ENCODE measurements around the gene MPZL2.
"Not testable (repeated sequence)": the region's sequence is repeated elsewhere in the genome, so short reads cannot be mapped to it uniquely, and the experiment has no call there.

MPZL2 gene

DNA sequence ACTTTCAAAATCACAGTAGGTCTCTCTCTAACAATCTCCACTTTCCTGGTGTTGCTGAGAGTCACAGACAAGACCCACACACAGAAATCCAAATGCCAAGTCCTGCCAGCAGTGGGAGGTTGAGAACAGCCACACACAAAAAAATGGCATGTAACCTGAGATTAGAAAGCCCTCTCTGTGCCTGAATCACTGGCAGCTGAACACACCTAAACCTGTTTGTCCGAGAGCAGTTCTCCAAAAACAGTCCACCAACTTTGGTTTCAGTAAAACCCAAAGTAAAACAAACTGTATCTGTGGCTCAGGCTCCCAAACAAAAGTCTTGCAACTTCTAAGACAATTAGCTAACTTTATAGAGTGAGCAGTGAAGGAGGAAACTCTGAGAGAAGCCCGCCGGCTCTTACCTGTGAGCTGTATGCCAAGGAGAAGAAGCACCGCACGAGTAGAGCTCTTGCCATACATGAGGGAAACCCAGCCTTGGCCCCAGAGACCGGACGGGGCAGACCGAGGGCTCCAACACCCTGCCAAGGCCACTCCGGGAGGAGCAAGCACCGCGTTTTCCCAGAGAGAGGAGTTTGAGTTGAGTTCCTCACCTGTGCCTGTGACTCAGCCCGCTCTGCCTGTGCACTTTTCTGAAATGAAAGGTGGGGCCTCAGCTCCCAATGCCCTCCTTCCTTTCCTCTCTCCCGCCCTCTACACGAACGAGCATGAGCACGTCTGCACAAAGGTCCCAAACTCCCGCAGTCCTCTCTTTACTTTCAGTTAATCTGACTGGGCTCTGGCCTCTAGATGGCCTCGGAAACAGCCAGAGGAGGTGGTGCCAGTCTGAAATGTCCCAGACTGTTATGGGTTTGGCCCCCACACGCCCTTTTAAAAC, at the start of gene MPZL2:
Gene MPZL2, minus strand, starts transcription at position 603 of the 874 bp plus-strand sequence. Its CDS starts 144 bp downstream, at position 459.
- DNase-seq (ENCODE audit: extremely low read depth in 1 of 2, low read depth in 1 of 2), result no peak

- no peak for DNase-seq (ENCODE audit: extremely low read depth in 1 of 2, low read depth in 1 of 2)
These were observed 49.1 kb upstream of the MPZL2 start for GRCh38 chr11:118313242-118313641.

DNA sequence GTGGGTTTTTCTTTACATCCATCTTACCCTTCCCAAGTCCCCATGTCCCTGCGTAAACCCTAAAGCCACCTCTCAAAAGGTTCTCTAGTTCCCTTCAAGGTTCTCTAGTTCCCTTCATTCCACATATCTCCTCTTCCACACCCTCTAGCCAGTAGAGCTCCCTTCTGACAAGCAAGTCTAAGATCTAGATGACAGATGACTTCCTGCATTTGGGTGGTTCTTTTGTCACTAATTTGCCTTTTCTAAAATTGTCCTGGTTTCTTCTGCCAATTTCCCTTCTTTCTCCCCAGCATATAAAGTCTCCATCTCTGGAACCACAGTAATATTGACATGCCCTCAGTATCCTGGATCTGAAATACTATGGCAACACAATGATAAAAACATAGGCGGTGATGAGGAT, 48.2 kb upstream of the MPZL2 start:
- no peak for DNase-seq (ENCODE audit: extremely low read depth in 1 of 2, low read depth in 1 of 2)

- no peak for DNase-seq (ENCODE audit: extremely low read depth in 1 of 2, low read depth in 1 of 2)
These were observed 47.4 kb upstream of the MPZL2 start for GRCh38 chr11:118311518-118311917.

DNA sequence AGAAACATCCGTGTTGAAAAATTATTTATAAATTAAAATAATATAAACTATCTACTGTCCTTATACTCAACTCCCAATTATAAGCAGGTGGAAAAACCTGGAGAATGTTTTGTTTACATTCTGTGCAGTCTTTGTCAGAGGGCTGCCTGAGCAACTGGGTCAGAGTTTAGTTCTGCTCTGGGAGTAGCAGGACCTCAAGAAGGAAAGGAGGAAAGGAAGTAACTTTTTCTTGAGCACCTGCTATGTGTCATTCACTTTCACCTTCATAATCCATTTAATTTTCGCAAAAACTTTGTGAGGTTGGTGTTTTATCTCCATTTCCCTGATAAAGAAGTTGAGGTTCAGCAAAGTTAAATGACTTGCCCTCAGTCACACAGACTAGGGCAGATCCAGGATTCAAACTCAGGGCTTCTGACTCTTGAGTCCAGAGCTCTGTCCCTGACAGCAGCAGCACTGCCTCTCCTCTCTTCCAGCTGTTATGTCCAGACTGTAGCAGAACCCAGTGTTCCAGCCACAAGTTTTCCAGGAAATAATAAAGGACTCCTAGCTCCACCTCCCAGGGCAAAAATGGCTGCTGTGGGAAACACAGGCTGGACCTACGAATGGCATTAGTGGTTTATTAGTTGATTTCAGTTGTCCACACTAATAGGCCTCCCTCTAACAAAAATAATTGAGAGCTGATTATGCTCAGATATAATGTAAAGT, 46.8 kb upstream of the MPZL2 start:
- no peak for DNase-seq (ENCODE audit: extremely low read depth in 1 of 2, low read depth in 1 of 2)

GRCh38 chr11:118310271-118310670, 46.2 kb upstream of the MPZL2 start:
- DNase-seq (ENCODE audit: extremely low read depth in 1 of 2, low read depth in 1 of 2), result no peak

DNA sequence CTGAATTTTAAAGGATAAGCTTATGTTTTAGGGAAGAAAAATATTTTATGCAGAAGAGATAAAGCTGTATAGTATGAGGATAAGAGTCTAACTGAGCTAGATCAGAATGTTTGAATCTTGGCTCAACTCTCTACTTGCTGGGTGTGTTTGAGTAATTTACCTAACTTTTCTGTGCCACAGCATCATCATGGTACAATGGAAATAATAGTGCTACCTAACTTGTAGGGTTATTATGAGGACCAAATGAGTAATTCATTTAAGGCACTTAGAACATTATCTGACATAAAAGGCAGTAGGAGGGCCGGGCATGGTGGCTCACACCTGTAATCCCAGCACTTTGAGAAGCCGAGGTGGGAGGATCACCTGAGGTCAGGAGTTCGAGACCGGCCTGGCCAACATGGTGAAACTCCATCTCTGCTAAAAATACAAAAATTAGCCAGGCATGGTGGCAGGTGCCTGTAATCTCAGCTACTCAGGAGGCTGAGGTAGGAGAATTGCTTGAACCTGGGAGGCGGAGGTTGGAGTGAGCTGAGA, 45.0 kb upstream of the MPZL2 start:
- not testable (repeated sequence) for DNase-seq (ENCODE audit: extremely low read depth in 1 of 2, low read depth in 1 of 2)

DNA sequence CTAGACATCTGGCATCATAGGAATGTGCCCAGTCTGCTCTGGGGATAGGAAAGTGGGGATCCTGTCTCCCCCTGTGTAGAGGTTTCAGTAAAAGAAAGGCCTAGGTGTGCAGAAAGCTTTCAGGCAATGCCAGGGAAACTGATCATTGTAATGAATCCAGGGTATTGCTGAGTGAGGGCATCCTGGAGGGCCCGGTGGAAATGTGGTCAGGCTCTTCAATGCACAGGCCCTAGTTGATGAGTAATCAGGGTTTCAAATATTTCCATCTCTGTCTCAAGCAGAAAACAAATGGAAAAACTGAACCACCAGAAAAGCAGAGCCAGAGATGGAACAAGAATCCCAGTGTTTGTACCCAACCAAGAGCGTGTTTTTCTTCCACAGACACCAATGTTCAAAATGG, 42.5 kb upstream of the MPZL2 start:
- DNase-seq (ENCODE audit: extremely low read depth in 1 of 2, low read depth in 1 of 2), result no peak

DNA sequence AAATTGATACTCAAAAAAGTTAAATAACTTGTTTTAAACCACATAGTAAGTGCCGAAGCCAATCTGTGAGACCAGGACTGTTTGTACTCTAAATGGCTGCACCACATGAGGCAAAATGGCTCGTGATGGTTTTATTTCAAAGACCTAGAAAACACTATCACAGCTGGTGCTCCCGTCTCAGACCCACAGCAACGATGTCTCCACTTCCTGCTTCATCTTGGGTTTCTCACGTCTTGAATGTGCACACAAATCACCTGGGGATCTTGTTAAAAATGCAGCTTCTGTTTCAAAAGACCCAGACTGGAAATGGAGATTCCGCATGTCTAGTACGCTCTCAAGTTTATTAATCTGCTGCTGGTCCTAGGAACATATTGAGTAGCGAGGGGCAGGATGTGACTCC, 41.6 kb upstream of the MPZL2 start:
- no peak for DNase-seq (ENCODE audit: extremely low read depth in 1 of 2, low read depth in 1 of 2)

DNA sequence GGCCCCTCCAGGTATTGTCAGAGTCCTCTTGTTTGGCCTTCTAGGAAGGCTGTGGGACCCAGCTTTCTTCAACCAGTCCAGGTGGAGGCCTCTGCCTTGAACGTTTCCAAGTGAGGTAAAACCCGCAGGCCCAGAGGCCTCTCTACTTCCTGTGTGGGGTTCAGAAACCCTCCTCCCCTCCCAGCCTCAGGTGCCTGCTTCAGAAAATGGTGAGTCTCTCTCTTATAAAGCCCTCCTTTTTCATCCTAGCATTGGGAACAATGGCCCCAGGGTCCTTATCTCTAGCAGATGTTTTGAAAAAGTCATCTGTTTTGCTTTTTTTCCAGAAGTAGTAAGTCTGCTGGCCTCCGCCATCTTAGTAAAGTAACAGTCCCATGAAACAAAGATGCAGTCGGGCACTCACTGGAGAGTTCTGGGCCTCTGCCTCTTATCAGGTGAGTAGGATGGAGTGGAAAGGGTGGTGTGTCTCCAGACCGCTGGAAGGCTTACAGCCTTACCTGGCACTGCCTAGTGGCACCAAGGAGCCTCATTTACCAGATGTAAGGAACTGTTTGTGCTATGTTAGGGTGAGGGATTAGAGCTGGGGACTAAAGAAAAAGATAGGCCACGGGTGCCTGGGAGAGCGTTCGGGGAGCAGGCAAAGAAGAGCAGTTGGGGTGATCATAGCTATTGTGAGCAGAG, 40.6 kb upstream of the MPZL2 start, which contains the start of gene CD3E:
Gene CD3E, plus strand, starts transcription at position 163 of the 681 bp plus-strand sequence. Its CDS starts 223 bp downstream, at position 386.
- peak; percentile 39 to 64 for DNase-seq (ENCODE audit: extremely low read depth in 1 of 2, low read depth in 1 of 2)

DNA sequence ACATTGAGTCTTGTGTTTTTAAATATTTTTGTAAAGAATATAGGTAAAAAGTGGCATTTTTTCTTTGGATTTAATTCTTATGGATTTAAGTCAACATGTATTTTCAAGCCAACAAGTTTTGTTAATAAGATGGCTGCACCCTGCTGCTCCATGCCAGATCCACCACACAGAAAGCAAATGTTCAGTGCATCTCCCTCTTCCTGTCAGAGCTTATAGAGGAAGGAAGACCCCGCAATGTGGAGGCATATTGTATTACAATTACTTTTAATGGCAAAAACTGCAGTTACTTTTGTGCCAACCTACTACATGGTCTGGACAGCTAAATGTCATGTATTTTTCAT, 40.1 kb upstream of the MPZL2 start:
- no peak for DNase-seq (ENCODE audit: extremely low read depth in 1 of 2, low read depth in 1 of 2)

- DNase-seq (ENCODE audit: extremely low read depth in 1 of 2, low read depth in 1 of 2), result no peak
These were observed 37.6 kb upstream of the MPZL2 start for GRCh38 chr11:118301600-118302195.

DNA sequence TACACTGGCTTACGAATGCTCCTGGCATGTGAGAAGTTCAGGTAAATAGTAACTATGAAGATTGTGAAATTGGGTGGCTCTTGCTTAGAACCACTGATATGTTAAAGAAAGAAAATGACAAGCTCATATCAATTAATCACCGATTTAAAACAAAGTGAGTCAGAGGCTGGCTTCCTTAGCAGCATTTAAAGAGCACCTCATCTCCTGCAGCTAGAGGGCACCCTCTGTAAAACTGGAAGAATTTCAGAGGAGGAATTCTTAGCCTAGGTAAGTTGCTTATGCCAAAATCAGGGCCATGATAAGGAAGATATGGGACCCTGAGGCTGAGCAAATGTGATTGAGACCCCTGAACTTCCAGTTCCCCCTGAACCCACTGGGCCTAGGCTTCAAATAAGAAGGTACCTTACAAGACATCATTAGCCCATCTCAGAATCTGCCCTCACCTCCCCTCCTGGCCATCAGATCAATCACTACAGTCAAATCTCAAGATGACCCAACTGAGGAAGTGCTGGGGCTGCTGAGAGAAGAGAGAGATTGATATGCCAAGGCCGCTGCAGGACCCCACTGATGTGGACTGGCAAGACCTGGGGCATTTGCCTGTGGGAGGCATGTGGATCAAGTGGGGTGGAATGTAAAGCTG, 31.8 kb upstream of the MPZL2 start:
- DNase-seq (ENCODE audit: extremely low read depth in 1 of 2, low read depth in 1 of 2), result no peak

- no peak for DNase-seq (ENCODE audit: extremely low read depth in 1 of 2, low read depth in 1 of 2)
These were observed 31.1 kb upstream of the MPZL2 start for GRCh38 chr11:118295199-118295598.

DNA sequence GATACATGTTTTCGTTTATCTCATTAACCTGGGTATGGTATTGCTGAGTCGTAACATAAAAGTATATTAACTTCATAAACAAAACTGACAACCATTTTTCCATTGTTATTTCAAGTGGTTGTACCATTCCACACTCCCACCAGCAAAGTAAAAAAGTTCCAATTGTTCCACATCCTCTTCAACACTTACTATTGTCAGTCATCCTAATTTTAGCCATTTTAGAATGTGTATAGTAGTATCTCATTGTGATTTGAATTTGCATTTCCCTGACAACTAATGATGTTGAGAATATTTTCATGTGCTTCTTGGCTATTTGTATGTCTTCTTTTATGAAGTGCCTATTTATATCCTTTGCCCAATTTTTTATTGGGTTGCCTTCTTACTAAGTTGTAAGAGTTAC, 30.0 kb upstream of the MPZL2 start:
- DNase-seq (ENCODE audit: extremely low read depth in 1 of 2, low read depth in 1 of 2), result no peak

DNA sequence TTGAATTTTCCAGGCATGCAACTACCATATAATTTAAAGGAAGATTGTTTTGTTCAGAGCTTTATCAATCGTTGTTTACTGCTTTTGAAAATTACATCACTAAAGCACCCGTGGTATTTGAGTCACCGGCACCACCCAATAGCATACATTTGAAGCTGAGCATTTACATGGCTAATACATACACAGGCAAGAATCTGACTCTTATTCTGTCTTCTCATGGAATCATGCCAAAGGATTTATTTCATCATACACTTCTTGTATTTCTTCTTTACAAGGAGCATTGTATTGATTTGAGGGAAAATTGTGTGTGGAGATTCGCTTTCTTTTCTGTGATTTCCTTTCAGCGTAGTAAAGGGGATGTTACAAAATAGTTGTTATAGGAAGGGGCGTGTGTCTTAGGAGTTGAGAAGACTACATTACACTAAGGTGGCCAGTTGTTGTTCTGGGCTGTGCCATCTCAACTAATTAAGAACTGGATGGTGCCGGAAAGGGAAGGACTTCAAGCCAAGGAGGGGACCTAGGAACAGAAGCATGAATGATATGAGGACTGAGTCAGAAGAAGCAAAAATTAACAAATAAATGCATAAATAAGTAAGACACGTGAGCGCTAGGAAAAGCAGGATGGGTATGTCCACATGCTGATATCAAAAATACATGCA, 27.5 kb upstream of the MPZL2 start:
- DNase-seq (ENCODE audit: extremely low read depth in 1 of 2, low read depth in 1 of 2), result no peak

GRCh38 chr11:118290923-118291322, 26.8 kb upstream of the MPZL2 start:
- no peak for DNase-seq (ENCODE audit: extremely low read depth in 1 of 2, low read depth in 1 of 2)

GRCh38 chr11:118289401-118289800, 25.3 kb upstream of the MPZL2 start:
- no peak for DNase-seq (ENCODE audit: extremely low read depth in 1 of 2, low read depth in 1 of 2)

DNA sequence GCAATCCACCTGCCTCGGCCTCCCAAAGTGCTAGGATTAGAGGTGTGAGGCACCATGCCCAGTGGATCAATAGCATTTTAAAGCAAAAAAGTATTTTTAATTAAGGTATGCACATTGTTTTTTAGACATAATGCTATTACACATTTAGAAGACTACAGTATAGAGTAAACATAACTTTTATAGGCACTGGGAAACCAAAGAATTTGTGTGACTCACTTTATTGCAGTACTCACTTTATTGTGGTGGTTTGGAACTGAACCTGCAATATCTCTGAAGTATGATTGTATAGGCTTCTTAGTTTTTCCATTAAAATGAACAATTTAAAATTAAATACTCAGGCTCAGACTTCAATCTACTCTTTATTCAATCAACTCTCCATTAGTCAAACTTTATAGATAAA, 22.9 kb upstream of the MPZL2 start:
- no peak for DNase-seq (ENCODE audit: extremely low read depth in 1 of 2, low read depth in 1 of 2)

DNA sequence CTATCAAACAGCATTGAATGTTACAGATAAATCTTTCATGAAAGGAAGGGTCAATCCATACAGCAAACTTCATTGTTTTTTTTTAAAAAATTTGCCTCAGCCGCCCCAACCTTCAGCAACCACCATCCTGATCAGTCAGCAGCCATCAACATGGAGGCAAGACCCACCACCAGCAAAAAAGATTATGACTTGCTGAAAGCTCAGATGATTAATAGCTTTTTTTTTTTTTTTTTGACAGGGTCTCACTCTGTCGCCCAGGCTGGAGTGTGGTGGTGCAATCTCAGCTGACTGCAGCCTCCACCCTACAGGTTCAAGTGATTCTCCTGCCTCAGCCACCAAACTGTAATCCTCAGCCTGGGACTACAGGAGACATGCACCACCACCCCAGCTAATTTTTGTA, 22.4 kb upstream of the MPZL2 start:
- DNase-seq (ENCODE audit: extremely low read depth in 1 of 2, low read depth in 1 of 2), result no peak
